GM21367 (cell line): ENCODE measurements around the gene PHLDB1.

Experiments
- ATAC-seq: cut with Tn5 transposase; IDR thresholded peaks from one replicate; pipeline ENCODE4 v1.9.1; 2021; ENCODE audit not compliant: unreplicated experiment

The PHLDB1 gene

DNA sequence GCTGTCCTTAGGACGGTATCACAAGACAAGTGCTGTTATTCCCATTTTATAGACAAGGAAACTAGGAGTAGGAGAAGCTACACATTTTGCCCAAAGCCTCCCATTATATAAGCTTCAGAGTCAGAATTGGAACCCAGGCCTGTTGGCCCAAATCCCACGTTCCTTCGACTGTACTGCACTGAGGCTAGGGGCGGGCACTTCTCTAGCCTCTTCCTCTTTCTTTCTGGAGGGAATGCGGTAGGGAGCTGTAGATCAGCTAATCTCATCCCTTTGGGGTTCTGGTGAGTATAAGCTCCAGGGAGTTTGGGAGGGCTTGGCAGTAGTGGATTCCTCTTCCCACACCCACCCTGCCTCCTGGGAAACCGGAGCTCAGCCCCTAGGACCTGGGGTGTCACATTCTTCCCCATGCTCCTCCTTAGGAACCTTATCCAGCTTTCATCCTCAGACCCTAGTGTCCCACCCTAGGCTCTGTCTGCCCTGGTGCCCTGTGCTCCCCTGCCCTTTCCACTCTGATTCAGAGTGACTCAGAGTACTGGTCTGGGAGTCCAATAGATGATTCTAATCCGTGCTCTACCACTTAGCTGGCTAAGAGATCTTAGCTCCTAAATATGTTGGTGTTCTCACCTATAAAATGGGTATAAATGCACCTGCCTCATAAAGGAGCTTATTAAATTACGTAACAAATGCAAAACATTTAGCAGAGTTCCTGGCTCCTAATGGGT is 29.3 kb downstream of the PHLDB1 start:
- no peak for ATAC-seq

DNA sequence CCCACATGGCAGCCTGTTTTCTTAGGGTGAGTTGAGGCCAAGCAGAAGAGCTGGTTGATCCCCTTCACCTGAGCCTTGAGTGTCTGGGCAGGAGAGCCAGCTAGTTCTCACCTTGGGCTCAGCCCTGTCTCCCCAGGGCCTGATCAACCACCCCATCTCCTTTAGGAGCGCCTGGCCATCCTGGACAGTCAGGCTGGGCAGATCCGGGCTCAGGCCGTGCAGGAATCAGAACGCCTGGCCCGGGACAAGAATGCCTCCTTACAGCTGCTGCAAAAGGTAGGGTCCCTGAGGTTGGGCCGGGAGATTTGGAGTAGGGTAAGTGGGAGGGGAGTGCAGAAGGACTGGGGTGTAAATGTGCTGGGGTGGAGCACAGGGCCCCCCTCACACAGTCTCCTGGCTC is 31.3 kb downstream of the PHLDB1 start:
- ATAC-seq: no peak

DNA sequence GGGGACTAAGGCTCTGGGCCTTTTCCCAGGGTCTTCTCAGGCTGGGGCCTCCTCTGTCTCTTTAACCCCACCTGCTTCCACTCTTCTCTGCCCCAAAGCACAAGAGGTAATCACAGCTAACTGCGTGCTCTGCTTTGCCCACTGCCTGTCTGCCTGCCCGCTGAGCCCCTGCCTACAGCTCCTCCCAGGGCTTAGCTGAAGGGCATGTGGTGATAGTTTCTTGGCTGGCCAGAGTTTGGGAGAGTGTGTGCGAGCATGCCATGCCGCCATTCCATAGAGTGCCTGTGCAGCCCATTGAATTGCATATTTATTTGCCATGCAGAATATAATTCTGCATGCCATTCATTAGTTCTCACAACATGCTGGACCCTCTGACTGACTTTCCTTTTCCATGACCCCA is 32.5 kb downstream of the PHLDB1 start:
- ATAC-seq: no peak

DNA sequence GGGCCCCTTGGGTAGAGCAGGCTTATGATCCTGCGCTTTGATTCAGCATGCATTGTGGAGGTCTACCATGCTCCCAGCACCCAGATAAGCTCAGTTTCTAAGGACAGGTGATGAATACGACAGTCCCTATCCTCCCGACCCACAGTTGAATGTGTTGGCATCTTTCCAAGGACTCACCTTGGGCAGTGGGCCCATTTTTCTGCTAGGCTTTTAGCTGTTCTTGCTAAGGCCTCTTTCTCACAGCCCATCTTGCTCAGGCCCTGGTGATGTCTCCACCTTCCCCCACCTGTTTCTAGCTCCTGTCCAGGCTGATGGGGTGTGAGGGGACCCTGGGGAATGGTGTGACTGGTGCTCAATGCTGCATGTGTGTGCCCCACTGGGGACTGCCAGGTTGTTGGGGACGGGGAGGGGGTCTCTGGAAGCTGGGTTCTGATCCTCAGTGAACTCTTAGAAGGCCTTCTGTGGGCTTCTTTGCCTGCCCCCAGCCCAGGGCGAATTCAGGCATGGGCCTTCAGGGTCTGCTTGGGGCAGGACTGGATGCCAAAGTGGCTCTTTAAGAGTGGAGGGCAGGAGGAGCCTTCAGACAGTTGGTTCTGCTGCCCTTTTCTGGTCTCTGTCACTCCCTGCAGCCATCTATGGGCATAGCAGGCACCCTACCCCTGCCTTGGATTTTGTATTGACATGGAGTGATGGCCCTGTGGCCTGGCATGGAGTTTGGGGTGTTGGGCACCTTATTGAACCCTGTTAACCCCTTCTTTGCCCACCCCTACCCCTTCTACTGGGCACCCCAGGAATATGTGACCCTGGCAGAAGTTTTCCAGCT is 33.1 kb downstream of the PHLDB1 start:
- no peak for ATAC-seq

DNA sequence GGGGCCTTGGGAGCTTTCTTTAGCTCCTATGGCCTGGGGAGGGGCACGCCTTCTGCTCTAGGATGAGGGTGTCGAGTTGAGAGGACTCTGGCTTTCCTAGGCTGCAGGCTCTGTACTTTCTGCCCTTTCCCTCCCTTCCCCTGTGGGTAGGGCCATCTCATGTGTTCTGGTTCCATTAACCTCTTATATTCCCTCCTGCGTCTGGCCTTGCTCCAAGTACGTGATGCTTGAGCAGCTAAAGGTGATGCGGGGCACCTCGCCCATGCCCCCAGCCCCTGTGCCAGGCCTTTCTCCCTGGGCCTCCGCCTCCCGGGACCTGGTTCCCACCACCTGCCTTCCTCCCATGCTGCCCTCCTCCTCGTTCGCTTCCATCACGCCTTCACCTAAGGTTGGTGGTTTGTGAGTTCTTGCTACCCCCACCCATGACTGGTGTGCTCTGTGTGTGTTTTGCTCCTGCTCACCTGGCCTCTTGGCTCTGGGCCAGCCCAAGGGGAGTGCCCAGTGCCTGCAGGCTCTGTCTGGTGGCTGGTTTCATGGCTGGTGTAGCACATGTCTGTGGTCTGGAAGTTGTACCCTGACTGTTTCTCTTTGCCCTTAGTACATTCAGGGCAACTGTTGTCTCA is 34.1 kb downstream of the PHLDB1 start:
- ATAC-seq: no peak

DNA sequence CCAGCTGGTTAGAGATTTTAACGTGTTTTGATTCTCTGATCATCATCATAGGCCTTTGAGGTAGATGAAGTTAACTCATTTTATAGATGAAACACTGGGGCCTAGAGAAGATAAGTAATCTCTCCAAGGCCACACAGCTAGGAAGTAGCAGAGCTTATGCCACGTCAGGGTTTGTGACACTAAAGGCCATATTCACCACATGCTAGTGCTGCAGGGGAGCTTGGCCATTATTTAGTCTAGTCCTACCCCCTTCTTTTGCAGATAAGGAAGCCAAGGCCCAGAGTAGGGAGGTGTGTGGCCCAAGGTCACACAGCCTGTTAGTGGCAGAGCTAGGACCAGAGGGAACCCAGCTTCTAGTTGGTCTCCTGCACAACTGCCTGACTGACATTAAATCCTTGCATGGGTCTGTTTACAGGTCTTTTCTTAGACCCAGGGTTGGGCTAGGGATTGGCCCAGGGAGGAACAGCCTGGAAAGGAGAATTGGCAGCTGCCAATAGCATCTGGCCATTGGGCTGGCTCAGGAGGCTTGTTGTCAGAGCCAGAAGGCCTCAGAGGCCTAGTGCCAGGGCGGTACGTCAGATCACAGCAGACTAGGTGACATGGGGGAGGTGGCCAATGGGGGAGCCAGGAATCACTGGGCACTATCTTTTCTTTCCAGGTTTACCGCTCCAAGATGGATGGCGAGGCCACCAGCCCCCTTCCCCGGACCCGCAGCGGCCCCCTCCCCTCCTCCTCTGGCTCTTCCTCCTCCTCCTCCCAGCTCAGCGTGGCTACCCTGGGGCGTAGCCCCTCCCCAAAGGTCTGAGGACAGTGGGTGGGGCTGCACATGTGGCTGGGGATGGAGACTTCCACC is 36.0 kb downstream of the PHLDB1 start:
- no peak for ATAC-seq

DNA sequence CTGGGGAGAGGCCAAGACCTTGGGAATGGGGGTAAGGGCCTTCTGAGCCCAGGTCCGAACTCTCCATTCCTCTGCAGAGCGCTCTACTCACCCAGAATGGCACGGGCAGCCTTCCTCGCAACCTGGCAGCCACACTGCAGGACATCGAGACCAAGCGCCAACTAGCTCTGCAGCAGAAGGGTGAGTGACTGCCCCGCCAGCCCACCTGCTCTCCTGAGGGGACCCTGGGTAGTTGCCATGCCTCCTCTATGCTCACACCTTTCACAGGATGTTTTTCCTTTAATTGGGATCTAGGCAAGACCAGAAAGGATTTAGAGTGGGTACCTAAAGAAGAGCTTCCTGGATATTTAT is 36.6 kb downstream of the PHLDB1 start:
- no peak for ATAC-seq

DNA sequence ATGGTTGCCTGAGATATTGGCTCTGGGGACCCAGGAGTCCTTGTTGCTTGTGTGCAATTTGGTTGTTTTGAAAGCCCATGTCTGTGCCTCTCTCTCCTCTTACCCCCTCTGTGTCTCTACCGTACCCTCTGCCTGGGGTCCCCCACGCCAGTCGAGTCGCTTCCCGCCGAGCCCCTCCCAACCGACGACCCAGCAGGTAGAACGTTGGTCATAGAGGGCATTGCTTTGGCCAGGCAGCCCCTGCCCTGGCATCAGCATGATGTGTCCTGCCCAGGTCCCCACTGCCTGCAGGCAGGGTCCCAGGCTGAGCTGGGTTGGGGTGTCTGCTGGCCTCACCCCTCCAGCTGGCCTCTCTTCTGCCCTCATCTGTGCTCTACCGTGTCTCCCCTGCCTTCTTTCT is 37.1 kb downstream of the PHLDB1 start:
- no peak for ATAC-seq

DNA sequence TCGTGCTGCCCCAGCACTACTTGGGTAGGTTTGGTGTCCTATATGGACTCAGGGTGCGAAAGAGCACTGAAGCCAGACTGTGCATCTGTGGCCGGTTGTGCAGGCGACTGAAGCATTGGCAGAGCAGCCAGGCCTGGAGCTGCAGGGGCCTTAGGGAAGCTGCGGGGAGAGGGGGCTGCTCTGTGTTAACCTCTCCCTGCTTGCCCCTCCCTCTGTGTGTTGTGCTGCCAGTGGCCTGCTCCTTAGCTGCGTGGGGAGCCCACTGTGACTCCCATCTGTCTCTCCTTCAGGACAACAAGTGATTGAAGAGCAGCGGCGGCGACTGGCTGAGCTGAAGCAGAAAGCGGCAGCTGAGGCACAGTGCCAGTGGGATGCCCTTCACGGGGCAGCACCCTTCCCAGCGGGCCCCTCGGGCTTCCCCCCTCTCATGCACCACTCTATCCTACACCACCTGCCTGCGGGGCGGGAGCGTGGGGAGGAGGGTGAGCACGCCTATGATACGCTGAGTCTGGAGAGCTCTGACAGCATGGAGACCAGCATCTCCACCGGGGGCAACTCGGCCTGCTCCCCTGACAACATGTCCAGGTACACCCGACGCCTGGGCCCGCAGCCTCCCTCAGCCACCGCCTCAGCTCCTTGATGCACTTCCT is 37.8 kb downstream of the PHLDB1 start:
- no peak for ATAC-seq

DNA sequence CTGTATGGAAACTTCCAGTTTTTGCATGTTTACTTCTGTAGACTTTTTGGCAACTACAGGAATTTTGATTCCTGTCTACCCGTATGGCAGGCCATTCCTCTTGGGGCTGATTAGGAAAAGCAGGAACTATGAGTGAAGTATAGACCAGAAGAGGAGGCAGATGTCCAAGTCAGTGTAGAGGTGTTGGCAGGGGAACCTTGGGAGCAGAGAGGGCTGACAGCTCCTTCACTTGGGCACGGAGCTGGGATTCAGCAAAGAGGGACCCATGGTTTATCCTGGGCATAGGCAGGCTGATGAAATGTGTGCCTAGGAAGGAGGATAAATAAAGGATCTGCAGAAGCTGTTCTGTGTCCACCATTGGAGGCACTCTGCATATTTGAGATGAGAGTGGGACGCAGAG is 39.0 kb downstream of the PHLDB1 start:
- ATAC-seq: no peak

DNA sequence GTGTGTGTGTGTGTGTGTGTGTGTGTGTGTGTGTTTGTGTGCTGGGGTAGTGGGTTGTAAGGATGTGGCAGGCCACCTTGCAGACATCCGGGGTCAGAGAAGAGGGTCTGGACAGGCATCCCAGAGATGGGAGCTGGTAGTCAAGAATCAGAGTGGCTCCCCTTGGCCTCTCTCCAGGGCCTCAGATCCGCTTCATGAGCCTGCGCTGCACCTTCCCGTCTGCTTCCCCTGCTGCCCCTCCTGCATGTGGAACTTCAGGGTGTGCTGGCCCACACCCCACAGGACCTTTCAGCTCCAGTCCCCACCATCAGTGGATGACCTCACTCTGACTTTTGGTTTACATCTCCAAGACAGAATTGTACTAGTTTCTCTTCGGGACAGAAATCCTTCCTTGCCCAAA is 40.9 kb downstream of the PHLDB1 start:
- ATAC-seq: no peak

DNA sequence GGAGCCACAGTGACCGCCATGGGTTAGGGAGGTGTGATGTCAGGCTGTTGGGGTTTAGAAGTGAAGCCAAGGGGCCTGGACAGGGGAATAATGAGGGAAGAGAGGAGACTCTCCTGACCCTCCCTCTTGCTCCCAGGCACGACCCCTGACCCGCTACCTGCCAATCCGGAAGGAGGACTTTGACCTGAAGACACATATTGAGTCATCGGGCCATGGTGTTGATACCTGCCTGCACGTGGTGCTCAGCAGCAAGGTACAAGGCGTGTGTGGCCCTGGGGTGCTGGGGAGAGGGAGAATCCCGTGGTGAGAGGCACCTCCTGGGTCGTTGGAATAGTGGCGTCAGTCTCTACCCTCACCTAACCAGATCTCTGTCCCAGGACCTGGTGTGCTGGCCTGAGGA is 42.5 kb downstream of the PHLDB1 start:
- no peak for ATAC-seq

DNA sequence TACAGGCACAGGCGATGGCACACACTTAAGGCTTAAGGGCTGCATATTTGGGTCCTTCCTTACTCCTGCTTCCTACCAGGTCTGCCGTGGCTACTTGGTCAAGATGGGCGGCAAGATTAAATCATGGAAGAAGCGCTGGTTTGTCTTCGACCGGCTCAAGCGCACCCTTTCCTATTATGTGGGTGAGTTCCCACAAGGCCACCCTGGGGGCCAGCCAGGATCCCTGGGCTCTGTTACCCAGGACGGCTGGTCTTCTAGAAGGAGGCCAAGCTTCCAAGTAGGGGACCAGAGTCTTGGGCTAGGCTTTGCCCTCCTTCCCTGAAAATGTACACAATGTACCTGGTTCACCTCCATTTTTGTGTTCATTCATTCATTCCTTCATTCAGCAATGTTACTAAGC is 43.0 kb downstream of the PHLDB1 start:
- ATAC-seq: no peak

DNA sequence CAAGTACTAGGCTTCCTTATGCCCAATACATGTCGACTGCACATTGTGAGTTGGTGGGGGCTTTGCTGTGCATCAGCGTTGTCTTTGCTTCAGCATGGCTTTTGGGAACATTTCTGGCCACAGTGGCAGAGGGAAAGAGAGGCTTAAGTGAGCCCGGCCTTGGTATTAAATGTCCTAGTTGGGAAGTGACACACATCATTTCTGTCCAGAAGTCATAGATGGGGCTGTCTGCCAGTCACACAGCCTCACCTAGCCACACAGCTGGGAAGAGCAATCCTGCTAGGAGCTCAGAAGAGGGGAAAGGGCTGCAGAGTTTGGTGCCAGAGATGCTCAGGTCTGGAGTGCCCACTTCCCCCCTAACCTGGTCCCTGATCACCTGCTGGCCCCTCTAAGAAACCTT is 44.4 kb downstream of the PHLDB1 start:
- no peak for ATAC-seq

DNA sequence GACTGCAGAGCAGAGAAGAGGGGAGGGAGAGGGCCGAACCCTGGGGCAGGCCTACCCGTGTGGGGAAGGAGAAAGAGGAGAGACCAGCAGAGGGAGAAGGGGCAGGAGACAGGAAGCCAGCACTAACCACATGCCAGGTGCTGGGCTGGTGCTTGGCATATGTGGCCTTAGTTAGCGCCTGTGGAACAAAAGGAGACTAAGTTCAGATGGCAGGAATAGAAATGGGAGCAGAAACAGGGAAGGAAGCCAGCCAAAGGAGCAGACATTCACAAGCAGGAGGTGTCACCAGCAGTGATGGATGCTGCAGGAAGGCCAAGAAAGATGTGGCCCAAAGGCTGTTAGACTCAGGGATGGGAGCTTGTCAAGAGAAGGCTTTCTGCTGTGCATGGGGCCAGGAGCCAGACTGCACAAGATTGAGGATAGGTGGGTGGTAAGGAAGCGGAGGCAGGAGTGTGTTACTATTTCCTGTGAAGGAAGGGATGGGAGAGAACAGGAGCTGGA is 45.3 kb downstream of the PHLDB1 start:
- no peak for ATAC-seq

DNA sequence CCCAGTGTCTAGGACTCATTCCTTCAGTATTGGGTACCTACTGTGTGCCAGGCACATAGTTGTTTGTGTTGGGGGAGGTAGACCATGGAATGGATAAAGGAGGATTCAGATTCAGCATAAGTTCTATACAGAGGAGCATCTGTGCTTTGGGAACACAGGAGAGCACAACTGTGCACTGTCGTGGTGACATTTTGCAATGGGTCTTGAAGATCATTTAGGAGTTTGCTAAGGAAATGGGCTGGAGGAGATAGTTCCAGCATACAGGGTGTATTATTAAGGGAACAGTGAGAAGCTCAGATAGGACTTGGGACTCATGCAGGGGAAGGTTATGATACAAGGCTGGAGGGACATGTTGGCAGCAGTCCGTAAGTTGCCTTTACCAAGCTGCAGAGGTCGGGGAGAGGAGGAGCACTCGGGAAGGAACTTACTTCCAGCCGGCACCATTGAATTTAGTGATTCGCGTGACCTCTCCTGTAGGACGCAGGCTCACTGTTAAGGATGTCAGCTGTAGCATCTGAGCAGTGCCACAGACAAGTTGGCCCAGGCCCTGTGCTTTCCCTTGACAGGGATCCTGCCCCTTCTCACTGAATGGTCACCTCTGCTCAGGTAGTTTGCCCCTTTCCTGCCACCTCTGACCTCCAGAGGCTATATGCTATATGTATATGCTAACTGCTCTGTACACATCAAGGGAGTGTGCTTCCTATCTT is 46.4 kb downstream of the PHLDB1 start:
- no peak for ATAC-seq

DNA sequence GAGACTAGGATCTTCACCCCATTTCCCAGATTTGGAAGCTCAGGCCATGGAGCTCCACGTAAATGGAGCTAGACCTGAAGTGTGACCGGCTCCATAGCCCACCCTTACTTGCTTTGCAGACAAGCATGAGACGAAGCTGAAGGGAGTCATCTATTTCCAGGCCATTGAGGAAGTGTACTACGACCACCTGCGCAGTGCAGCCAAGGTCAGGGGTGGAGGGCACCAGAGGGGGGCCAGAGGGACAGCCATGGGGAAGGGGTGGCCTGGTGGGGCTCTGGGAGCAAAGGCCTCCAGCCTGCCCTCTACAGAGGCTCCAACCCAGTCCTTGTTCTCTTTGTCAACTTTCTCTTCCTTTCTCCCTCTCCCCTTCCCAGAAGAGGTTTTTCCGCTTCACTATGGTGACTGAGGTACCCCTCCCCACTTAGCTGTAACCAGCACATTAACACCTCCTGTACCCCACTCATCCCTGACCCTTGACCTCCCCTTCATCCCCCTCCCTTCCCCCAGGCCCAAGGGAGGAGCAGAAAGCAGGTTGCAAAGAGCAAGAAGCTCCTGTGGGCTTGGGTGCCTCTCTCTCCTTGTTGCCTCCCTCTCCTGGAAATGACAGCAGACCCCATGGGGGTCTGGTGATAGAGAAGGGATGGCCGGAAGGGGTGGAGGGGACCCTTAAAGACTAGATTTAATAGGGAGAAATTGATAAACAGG is 48.2 kb downstream of the PHLDB1 start:
- no peak for ATAC-seq

DNA sequence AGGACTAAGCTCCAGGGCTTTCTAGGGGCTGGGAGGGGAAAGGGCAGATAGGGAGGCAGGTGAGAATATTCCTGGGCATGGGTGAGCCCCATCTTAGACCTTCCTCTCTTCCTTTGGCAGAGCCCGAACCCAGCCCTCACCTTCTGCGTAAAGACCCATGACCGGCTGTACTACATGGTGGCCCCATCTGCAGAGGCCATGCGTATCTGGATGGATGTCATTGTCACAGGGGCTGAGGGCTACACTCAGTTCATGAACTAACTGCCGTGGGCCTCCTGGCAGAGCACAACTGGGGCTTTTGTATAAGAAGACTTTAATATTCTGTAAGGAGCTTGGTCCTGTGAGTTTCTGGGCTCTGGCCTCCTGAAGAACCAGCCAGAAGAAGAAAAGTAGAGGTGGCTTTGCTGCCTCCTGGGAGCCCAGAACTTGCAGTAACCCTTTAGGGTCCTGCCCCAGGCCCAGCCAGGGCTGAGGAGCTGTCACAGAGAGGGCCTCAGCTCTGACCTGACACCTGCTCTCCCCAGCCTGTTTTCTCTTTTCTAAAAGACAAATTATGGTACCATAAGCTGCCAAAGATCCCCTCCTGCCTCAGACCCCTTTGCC is 49.2 kb downstream of the PHLDB1 start:
- no peak for ATAC-seq

DNA sequence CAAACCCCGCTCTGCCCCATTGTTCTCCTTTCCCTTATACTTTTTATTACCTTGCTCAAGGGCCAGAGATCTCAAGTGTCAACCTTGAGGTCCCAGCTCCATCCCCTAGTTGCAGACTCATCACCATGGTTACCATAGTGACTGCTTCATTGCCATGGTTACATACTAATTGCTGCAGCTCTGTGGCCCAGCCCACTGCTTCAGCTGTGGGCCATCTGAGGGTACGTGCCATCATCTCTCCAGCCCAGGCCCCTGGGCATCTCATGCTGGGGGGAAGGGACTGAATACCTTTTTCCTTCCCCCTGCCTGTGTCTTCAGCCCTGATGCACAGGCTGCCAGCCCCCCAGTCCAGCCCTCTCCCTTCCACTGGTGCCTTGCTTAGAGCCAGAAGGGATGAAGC is 49.8 kb downstream of the PHLDB1 start:
- ATAC-seq: no peak
